MM.1S (cell line): Measurements from ENCODE around the gene BCL11B.

Experiments
- CTCF ChIP-seq: fragments of 300-600 bp; sonication (generic); IDR thresholded peaks from 2 replicates; pipeline ENCODE4 v1.5.1; 2016; ENCODE audit warnings: antibody characterized with exemption, low read length, mixed read lengths
- EZH2 ChIP-seq: fragments of 300-600 bp; sonication (generic); optimal IDR thresholded peaks from 2 replicates; pipeline ENCODE3; 2017; ENCODE audit warnings: low read depth, mild to moderate bottlenecking, antibody characterized with exemption, low read length, mixed read lengths

- no peak for TF ChIP-seq CTCF
- no peak for TF ChIP-seq EZH2
Observed at GRCh38 chr14:99129998-99130397, 142.0 kb downstream of the BCL11B start.
